Choroid plexus epithelial cell (primary cell): ENCODE data around the gene GFRAL.

Source experiments
- DNase-seq: peaks from one replicate; pipeline ENCODE4 v3.0.0-alpha.2; 2010; ENCODE audit warnings: low read depth
- H3K4me3 ChIP-seq: 2 replicates; pipeline ENCODE4 v1.5.1; 2011; ENCODE audit warnings: low read depth, mild to moderate bottlenecking, control low read depth, low read length, moderate library complexity
- CTCF ChIP-seq: conservative IDR thresholded peaks from 2 replicates; pipeline ENCODE4 v1.5.1; 2011; ENCODE audit warnings: low read depth, mild to moderate bottlenecking, control low read depth, inconsistent platforms, low read length, moderate library complexity

GFRAL gene

GRCh38 chr6:55379895-55380294 lies 52.6 kb downstream of the GFRAL start:
- no peak overlapping the region for H3K4me3 ChIP-seq
- no peak for TF ChIP-seq CTCF
- DNase-seq, result peak; percentile 78

GRCh38 chr6:55388211-55388610 lies 60.9 kb downstream of the GFRAL start:
- TF ChIP-seq CTCF, result no peak
- no peak overlapping the region for H3K4me3 ChIP-seq
- peak; percentile 62 for DNase-seq

- TF ChIP-seq CTCF, result no peak
- DNase-seq, result no peak
- H3K4me3 ChIP-seq, result no peak overlapping the region
These were observed 68.6 kb downstream of the GFRAL start for GRCh38 chr6:55395871-55396270.

- peak; percentile 91 for DNase-seq
- H3K4me3 ChIP-seq, result no peak overlapping the region
- no peak for TF ChIP-seq CTCF
These were observed 70.7 kb downstream of the GFRAL start for GRCh38 chr6:55397986-55398385.

- no peak overlapping the region for H3K4me3 ChIP-seq
- peak; percentile 73 for DNase-seq
- no peak for TF ChIP-seq CTCF
These were observed 72.1 kb downstream of the GFRAL start for GRCh38 chr6:55399351-55399750.

- no peak for DNase-seq
- no peak for TF ChIP-seq CTCF
- H3K4me3 ChIP-seq, result no peak overlapping the region
These were observed 78.4 kb downstream of the GFRAL start for GRCh38 chr6:55405474-55406235.

- H3K4me3 ChIP-seq, result no peak overlapping the region
- no peak for DNase-seq
- TF ChIP-seq CTCF, result no peak
These were observed 83.4 kb downstream of the GFRAL start for GRCh38 chr6:55410674-55411073.
